GM21825 (cell line): ENCODE data around the gene TICAM1.
A peak's percentile ranks its signal among the peaks of the same experiment; 100 is the strongest.
"Not testable (repeated sequence)": the region's sequence is repeated elsewhere in the genome, so short reads cannot be mapped to it uniquely, and the experiment has no call there.

ENCODE experiments used
- ATAC-seq: cut with Tn5 transposase; IDR thresholded peaks from one replicate; pipeline ENCODE4 v1.9.1; 2021; ENCODE audit warnings: mild to moderate bottlenecking, moderate library complexity; ENCODE audit not compliant: unreplicated experiment

TICAM1 gene

DNA sequence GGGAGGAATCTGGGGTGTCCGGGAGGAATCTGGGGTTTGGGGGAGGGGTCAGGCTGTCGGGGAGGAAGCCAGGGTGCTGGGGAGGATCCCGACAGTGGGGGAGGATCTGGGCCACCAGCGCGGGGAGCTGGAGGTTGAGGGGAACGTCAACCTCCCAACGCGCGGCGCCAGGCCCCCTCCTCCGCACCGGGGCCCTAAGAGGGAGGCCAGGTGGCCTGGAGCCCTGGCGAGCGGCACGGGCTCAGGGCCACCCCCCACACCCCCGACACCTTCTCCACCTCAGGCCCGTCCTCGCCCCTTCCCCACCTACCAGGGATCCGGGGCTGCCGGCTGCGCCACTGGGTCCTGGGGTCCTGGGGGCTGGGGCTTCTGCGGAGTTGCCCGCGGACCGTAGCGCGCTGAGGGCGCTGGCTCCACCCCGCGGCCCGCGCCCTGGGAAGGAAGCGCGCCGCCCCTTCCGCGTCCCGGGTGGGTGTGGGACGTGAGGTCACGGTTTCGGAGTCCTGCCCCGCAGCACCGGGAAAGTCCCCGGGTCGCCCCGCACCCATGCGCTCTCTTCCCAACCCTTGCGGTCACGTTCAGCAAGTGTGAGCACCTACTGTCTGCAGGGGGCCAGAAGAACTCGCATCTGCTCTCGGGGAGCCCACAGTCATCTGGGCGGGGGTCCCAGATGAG lies at the start of gene TICAM1:
Gene TICAM1, minus strand, starts transcription at position 409 of the 675 bp plus-strand sequence. CDS start 13,335 bp downstream, outside the sequence.
- peak; percentile 76 for ATAC-seq

DNA sequence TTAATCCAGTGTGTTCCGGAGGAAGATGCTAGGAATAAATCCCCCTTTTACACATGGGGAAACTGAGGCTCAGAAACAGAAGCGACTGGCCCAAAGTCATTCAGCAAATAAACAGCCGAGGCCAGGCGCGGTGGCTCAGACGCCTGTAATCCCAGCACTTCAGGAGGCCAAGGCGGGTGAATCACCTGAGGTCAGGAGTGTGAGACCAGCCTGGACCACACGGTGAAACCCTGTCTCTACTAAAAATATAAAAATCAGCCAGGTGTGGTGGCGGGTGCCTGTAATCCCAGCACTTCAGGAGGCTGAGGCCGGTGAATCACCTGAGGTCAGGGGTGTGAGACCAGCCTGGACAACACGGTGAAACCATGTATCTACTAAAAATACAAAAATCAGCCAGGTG lies 47.5 kb upstream of the TICAM1 start:
- no peak for ATAC-seq

DNA sequence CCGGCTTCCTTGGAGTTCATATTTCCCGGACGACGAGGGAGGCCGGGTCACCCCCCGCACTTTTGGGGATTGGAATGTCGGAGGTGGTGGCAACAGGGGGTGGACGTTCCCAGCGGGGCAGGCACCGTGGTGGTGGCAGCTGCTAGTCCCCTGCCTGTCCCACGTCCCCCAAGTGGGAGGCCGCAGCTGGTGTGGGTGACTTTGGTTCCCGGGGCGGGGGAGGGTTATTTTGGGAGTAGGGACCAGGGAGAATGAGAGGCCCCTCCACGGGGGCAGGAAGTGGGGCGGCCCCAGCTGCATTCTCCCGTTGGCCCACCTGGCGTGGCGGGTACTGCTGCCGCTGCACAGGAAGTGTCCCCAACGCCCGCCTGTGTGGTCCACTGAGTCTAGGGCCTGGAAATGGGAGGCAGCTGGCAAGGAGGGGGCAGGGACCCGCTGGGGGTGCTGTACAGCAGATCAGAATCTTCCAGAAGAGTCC lies 47.0 kb upstream of the TICAM1 start:
- ATAC-seq, result no peak

DNA sequence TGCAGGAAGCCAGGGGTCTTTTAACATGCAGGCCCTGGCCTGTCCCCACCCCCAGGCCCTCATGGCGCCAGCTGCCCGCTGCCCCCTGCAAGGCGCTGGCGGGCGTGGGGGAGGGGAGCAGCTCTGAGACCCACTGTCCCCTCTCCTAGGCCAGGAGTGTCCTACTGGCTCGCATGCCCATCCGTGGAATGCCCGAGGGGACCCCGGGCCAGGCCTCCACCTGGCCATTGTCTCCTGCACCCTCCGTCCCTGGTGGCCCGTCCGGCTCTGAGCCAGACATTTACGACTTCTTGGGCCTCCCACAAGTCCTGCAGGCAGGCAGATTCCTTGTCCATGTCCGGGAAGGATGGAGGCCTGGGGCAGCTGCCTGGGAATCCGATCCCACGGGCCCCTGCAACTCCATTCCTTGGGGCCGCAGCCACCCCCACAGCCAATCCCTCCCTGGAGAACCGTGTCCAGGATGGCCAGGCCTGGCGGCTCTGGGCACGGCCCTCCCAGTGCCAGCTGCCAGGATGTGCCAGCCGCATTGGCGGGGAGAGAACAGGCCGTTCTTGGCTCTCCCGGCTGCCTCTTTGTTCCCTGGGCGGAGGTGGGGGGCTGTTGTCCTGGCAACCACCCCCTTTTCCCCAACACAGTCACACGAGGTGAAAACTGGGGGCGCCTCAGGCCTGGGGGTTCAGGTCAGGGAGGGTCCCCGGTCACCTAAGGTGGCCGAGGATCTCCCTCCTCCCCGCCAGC lies 46.4 kb upstream of the TICAM1 start:
- ATAC-seq, result no peak

DNA sequence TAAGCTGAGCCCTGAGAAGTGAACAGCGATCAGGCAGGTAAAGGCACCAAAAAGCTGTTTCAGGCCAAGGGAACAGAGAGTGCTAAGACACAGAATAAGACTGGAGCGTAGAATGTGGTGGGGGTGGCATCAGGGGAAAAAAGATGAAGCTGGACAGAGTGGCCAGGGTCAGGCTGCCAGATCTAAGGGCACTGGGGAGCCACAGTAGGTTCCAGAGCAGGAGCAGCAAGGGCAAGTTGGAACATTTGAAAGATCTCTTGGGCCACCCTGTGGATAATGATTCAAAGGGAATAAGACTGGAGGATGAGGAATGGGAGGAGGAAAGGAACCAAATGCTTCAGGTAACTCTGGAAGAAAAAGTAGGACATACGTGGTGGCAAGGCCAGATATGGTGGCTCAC lies 42.4 kb upstream of the TICAM1 start:
- no peak for ATAC-seq

DNA sequence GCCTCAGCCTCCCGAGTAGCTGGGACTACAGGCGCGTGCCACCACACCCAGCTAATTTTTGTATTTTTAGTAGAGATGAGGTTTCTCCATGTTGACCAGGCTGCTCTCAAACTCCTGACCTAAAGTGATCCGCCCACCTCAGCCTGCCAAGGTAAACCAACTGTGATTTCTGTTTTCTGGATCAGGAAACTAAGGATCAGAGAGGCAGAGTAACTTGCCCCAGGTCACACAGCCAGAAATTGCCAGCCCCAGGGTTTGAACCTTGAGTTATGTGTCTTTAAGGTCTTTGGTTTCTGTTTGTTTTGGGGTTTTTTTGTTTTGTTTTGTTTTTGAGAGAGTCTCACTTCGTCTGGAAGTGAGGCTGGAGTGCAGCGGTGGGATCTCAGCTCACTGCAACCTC lies 40.2 kb upstream of the TICAM1 start:
- no peak for ATAC-seq

DNA sequence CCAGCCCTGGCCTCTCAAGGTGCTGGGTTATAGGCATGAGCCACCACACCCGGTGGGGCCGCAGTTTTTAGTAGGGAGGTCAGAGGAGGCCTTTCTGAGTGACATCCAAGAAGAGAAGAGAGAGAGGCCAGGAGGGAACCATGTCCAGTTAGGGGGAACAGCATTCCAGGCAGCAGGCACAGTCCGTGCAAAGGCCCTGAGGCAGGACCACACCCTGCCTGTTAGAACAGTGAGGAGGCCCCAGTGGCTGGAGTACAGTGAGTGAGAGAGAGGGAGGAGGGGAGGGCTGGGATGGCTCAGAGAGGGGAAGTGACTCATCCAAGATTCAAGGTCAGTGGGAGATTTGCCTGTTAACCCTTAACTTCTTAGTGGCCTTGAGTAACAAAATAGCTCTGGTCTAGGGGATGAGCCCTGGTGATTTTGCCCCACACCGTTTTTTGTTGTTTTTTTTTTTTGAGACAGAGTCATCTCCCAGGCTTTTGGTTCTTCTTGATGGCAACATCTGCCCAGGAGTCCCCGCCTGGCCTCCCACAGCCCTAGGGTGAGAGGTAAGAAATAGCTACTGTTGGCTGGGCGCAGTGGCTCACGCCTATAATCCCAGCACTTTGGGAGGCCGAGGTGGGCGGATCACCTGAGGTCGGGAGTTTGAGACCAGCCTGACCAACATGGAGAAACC lies 38.7 kb upstream of the TICAM1 start:
- no peak for ATAC-seq

DNA sequence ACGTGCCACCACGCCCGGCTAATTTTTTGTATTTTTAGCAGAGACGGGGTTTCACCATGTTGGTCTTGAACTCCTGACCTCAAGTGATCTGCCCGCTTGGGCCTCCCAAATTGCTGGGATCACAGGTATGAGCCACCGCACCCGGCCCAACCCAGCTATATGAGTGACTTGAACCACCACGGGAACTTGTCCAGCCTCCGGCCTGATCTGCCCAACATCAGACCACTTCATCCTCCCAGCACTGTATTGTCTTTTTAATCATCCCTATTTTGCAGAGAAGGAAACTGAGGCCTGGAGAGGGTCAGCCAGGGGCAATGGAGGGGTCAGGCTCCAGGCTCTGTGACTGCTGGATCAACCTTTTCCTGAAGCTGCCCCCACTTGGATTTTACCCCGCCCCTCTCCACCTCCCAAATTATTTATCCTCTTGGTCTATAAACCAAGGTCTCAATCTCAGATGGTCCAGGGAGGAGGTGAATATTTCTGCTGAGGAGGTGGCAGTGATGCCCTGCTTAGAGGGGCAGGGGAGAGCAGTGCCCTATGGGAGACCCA lies 36.8 kb upstream of the TICAM1 start:
- no peak for ATAC-seq

DNA sequence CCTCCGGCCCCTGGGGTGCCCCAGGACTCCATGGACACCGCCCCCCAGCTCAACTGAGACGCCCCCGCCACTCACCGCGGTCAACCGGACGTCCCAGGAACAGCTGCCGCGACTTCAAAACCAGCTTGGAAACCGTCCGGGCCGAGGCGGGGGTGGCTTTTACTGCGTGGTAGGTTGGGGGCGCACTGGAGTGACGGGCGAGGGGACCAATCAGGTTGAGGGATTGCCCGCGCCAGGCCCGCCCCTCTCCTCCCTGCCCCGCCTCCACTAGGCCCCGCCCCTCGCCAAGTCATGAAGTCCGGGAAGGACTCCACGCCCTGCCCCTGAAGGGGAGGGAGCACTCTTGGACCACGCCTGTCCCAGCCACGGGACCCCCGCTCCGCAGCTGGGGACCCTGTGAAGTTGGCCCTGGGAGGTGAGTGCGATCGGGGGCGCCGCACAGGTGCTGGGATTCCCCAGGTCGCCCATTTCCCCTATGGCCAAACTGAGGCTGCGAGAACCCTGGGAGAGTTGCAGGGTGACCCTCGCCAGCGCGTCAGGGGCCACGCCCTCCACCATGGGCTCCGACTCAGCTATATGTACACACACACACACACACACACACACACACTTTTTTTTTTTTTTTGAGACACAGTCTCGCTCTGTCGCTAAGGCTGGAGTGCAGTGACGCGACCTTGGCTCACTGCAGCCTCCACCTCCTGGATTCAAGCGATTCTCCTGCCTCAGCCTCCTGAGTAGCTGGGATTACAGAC lies 36.2 kb upstream of the TICAM1 start, which contains the start of gene PLIN3:
Gene PLIN3, minus strand, starts transcription at position 134 of the 752 bp plus-strand sequence. CDS start 6,273 bp downstream, outside the sequence.
- ATAC-seq, result peak; percentile 68

DNA sequence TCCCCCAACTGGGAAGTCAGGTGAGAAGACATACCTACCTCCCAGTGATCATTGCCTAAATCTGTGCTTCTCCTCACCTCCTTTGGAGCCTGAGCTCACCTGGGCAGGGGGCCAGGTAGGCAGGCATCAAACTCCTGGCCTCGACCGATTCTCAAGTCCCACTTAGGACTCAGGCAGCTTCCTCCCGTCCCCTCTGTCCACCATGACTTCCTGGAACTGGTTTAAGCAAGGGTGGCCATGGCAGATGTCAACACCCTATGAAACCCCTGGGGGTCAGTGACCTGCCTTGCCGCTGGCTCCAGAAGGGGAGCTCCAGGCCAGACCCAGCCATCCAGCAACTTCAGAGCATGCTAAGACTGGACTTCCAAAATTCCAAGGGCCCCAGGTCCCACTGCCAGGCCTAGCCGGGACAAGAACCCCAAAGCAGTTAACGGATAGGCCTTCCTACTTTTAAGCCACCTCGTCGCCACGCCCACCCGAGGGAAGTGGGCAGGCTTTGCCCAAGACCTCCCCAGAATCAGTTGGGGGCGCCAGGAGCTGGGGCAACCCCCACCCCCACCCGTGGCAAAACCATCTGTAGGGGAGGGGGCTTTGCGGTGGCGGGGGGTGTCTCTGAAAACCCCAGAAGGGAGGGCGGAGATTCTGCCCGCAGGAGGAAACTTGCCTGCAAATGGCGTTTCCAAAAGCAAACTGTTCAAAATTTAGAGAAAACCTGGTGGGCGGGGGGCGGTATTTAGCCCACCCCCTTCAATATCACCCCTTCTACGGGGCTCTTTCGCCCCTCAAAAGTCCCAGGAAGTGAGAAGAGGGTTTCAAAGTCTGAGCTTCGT lies 35.3 kb upstream of the TICAM1 start:
- no peak for ATAC-seq

DNA sequence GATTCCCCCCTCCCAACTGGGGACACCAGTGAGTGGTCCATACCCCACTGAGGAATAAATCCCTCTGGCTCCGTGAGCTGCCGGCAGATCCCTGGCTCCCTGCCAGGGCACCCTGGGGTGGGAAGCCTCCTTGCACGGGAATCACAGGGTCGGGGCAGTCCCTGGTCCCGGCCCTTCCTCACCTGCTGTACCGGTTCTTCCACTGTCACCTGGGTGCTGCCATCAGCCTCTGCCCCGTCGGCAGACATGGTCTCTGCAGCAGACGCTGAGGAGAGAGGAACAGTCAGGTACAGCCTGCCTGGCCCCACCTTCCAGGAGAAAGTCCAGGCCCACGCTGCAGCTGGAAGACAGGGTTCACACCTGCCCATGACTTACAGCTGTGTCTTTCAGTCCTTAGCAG lies 29.6 kb upstream of the TICAM1 start:
- ATAC-seq, result no peak

DNA sequence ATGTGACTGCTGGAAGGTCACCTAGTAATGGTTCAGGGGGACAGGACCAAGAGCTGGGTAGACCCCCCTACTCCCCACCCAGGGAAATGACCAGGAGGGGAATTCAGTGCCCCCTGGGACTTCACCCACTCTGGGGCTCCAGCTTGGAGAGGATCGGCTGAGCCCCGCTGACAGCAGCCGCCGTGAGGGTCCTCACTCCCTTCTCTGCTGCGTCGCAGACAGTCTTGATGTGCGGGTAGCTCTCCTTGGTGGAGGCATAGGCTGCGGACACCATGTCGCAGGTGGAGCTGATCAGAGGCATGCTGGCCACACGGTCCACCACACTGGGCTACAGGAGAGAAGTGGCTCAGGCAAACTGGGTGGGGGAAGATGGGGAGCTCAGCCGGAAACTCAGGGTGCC lies 28.2 kb upstream of the TICAM1 start:
- no peak for ATAC-seq

DNA sequence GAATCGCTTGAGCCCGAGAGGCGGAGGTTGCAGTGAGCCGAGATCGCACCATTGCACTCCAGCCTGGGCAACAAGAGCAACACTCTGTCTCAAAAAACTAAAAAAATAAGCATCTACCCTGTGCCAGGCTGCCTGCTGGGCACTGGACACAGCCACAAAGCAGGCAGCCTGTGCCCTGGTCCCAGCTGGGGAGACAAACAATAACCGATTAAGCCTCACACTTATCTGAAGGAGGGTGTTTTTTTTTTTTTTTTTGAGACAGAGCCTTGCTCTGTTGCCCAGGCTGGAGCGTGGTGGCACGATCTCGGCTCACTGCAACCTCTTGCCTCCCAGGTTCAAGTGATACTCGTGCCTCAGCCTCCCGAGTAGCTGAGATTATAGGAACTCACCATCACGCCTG lies 25.0 kb upstream of the TICAM1 start:
- not testable (repeated sequence) for ATAC-seq

DNA sequence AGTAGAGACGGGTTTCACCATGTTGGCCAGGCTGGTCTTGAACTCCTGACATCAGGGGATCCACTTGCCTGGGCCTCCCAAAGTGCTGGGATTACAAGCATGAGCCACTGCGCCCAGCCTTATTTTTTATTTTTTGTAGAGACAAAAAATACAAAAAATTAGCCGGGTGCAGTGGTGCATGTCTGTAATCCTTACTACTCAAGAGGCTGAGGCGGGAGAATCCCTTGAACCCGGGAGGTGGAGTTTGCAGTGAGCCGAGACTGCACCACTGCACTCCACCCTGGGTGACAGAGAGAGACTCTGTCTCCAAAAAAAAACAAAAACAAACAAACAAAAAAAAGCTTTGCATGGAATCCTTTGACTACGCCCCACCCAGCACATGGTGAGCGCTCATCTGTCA lies 22.0 kb upstream of the TICAM1 start:
- not testable (repeated sequence) for ATAC-seq

DNA sequence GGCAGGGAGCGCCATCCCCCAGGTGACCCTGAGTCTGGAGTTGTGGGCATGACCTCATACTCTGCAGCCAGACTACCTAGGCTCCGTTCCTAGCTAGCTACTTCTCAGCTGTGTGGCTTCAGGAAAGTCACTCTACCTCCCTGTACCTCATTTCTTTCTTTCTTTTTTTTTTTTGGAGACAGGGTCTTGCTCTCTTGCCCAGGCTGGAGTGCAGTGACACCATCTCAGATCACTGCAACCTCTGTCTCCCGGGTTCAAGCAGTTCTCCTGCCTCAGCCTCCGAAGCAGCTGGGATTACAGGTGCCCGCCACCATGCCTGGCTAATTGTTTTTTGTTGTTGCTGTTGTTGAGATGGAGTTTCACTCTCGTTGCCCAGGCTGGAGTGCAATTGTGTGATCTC lies 21.0 kb upstream of the TICAM1 start:
- ATAC-seq, result no peak

DNA sequence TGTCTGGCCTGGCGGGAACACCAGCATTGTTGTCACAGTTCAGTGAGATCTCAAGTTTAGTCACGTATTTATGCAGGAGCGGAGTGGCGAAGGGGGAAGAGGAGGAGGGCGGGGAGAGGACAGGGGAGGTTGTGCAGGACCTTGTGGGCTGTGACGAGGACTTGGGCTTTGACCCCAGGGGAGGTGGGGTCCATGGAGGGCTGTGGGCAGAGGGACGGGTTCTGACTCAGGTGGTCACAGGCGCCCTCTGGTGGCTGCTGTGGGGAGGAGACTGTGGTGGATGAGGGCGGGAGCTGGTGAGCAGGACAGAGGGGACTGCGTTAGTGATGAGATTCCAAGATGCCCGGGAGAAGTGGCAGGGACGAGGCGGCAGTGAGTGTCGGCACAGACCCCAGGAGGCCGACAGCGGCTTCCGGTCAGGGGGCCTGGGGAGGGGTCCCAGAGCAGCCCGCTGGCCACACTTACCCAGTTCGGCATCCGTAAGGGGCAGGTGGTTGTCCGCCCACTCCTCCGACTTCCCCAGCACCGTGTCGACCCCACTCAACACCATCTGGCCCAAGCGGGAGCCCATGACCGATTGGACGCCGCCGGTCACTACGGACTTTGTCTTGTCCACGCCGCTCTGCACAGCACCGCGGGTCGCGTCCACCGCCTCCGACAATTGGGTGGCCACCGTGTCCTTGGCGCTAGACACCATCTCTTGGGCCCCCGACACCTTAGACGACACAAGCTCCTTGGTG lies 20.2 kb upstream of the TICAM1 start:
- ATAC-seq, result no peak

DNA sequence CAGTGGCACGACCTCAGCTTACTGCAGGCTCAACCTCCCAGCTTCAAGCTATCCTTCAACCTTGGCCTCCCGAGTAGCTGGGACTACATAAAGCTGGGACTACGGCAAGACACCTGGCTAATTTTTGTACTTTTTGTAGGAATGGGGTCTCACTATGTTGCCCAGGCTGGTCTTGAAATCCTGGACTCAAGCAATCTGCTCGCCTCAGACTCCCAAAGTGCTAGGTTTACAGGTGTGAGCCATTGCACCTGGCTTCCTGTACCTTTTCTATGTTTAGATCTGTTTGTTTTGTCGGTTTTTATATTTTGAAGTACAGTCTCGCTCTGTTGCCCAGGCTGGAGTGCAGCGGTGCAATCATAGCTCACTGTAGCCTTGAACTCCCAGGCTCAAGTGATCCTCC lies 17.5 kb upstream of the TICAM1 start:
- ATAC-seq, result no peak

DNA sequence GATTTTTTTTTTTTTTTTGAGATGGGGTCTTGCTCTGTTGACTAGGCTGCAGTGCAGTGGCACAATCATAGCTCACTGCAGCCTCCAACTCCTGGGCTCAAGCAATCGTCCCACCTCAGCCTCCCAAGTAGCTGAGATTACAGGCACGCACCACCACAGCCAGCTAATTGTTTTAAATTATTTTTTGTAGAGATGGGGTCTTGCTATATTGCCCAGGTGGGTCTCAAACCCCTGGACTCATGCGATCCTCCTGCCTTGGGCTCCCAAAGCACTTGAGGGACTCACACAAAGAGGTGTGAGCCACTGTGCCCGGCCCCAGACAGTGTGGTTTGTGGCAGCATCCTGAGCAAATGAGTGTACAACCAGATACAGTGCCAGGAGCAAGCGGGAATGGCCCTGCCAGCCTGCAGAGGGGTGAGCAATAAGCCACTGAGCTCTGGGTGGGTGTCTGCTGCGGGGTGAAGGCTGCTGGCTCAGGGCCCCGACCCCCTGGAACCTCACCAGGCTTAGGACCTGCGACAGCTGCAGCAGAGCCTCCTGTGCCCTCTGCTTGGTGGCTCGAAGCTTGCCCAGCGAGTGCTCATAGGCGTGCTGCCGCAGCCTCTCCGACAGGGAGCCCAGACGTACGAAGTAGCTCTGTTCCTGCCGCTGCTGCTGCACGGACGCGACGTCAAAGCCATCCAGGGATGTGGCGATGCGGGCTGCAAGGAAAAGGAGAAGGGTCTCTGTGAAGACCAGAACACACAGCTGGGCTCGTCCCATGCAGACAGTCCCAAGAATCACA lies 15.9 kb upstream of the TICAM1 start:
- ATAC-seq, result no peak
